ENCODE measurements around the gene TOMM40L. TPM values are rescaled to one million over a fixed set of nuclear protein-coding genes. Genes with fewer than 3 reads are reported as not detected.

Gene TOMM40L
- total and polyA plus RNA-seq, 2 experiments from 2014 or later: 12.5 to 13.6 TPM

DNA sequence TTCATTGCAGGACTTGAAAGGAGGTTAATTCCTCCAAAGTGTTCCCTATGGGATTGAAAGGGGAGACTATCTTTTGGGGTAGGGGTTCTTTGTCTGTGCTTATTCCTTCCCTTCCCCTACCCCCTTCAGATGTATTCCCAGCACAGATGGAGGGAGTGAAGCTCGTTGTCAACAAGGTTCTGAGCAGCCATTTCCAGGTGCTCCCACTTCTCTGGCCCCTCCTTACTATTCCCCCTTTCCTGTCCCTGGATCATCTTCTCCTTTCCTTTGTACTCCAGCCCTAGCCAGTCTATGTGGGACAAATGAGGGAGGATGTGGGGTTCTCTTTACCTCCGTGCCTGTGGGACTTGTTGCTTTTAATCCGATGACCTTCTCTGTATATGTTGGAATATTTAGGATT, 899 bp downstream of the TOMM40L start:
- DNase-seq (ENCODE audit: low read depth in 1 of 2, low spot score in 1 of 2): no peak
- H3K36me3 ChIP-seq: no peaks in the 10 kb centered on the region
- H3K4me1 ChIP-seq (ENCODE audit: low read depth): peaks cover 8% of the 10 kb centered on the region
- no peaks in the 10 kb centered on the region for H3K9me3 ChIP-seq (ENCODE audit: low read depth)
- H3K27me3 ChIP-seq: no peaks in the 10 kb centered on the region
- H3K27ac ChIP-seq: no peak overlapping the region
- TF ChIP-seq, protein P1, sequence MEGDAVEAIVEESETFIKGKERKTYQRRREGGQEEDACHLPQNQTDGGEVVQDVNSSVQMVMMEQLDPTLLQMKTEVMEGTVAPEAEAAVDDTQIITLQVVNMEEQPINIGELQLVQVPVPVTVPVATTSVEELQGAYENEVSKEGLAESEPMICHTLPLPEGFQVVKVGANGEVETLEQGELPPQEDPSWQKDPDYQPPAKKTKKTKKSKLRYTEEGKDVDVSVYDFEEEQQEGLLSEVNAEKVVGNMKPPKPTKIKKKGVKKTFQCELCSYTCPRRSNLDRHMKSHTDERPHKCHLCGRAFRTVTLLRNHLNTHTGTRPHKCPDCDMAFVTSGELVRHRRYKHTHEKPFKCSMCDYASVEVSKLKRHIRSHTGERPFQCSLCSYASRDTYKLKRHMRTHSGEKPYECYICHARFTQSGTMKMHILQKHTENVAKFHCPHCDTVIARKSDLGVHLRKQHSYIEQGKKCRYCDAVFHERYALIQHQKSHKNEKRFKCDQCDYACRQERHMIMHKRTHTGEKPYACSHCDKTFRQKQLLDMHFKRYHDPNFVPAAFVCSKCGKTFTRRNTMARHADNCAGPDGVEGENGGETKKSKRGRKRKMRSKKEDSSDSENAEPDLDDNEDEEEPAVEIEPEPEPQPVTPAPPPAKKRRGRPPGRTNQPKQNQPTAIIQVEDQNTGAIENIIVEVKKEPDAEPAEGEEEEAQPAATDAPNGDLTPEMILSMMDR (IDR thresholded peaks at IDR 0.05; ENCODE audit: low read depth, low read length): no peak
- peak overlapping the region; percentile 86 for H3K4me3 ChIP-seq

- H3K36me3 ChIP-seq: no peaks in the 10 kb centered on the region
- no peak overlapping the region for H3K4me3 ChIP-seq
- DNase-seq (ENCODE audit: low read depth in 1 of 2, low spot score in 1 of 2): peak; percentile 83 to 92
- H3K27me3 ChIP-seq: no peaks in the 10 kb centered on the region
- H3K9me3 ChIP-seq (ENCODE audit: low read depth): no peaks in the 10 kb centered on the region
- TF ChIP-seq, protein P1 (IDR thresholded peaks at IDR 0.05; ENCODE audit: low read depth, low read length): peak; percentile 77
- no peak overlapping the region for H3K27ac ChIP-seq
- H3K4me1 ChIP-seq (ENCODE audit: low read depth): peaks cover 13% of the 10 kb centered on the region
Observed at GRCh38 chr1:161227196-161227871, 1.5 kb downstream of the TOMM40L start.

GRCh38 chr1:161228032-161228431, 2.2 kb downstream of the TOMM40L start:
- Histone ChIP-seq H3K4me3 (no peak overlapping the region), H3K27me3 (no peaks in the 10 kb centered on the region), H3K4me1 (ENCODE audit: low read depth) (peaks cover 15% of the 10 kb centered on the region), H3K36me3 (no peaks in the 10 kb centered on the region), H3K27ac (no peak overlapping the region), H3K9me3 (ENCODE audit: low read depth) (no peaks in the 10 kb centered on the region)
- DNase-seq (ENCODE audit: low read depth in 1 of 2, low spot score in 1 of 2): no peak
- TF ChIP-seq, protein P1 (IDR thresholded peaks at IDR 0.05; ENCODE audit: low read depth, low read length): no peak

GRCh38 chr1:161229896-161230295, 4.0 kb downstream of the TOMM40L start:
- H3K4me3 ChIP-seq: no peak overlapping the region
- no peak overlapping the region for H3K27ac ChIP-seq
- TF ChIP-seq, protein P1 (IDR thresholded peaks at IDR 0.05; ENCODE audit: low read depth, low read length): no peak
- DNase-seq (ENCODE audit: low read depth in 1 of 2, low spot score in 1 of 2): peak in 1 of 2 donors; percentile 38
- peaks cover 15% of the 10 kb centered on the region for H3K4me1 ChIP-seq (ENCODE audit: low read depth)
- no peaks in the 10 kb centered on the region for H3K36me3 ChIP-seq
- no peaks in the 10 kb centered on the region for H3K9me3 ChIP-seq (ENCODE audit: low read depth)
- H3K27me3 ChIP-seq: no peaks in the 10 kb centered on the region

- no peak for DNase-seq (ENCODE audit: low read depth in 1 of 2, low spot score in 1 of 2)
- no peak overlapping the region for H3K27ac ChIP-seq
- no peak overlapping the region for H3K4me3 ChIP-seq
- no peaks in the 10 kb centered on the region for H3K36me3 ChIP-seq
- TF ChIP-seq, protein P1 (IDR thresholded peaks at IDR 0.05; ENCODE audit: low read depth, low read length): no peak
- H3K27me3 ChIP-seq: no peaks in the 10 kb centered on the region
- H3K9me3 ChIP-seq (ENCODE audit: low read depth): no peaks in the 10 kb centered on the region
- H3K4me1 ChIP-seq (ENCODE audit: low read depth): peaks cover 11% of the 10 kb centered on the region
Observed at GRCh38 chr1:161230762-161231161, 4.9 kb downstream of the TOMM40L start.
